Muscle layer of colon (tissue), 2 donors: ENCODE results near the gene BAIAP2L2.
"Not testable (repeated sequence)": the region's sequence is repeated elsewhere in the genome, so short reads cannot be mapped to it uniquely, and the experiment has no call there.

Experiments
- H3K27ac ChIP-seq: one replicate; pipeline ENCODE4 v1.7.0; 2013; ENCODE audit warnings: low read depth, mild to moderate bottlenecking, low read length, moderate library complexity
- H3K27me3 ChIP-seq, 2 donors: one replicate each; pipeline ENCODE4 v1.7.0; 2013; ENCODE audit warnings: low read length in 2 of 2, mild to moderate bottlenecking in 2 of 2; ENCODE audit not compliant: insufficient read depth in 2 of 2, control insufficient read depth in 1 of 2
- H3K36me3 ChIP-seq: one replicate; pipeline ENCODE4 v1.7.0; 2013; ENCODE audit warnings: mild to moderate bottlenecking, low read length; ENCODE audit not compliant: insufficient read depth
- H3K4me1 ChIP-seq: one replicate; pipeline ENCODE4 v1.7.0; 2013; ENCODE audit warnings: mild to moderate bottlenecking, low read length; ENCODE audit not compliant: insufficient read depth
- H3K4me3 ChIP-seq, 2 donors: one replicate each; pipeline ENCODE4 v1.7.0; 2013; ENCODE audit warnings: low read length in 2 of 2, low read depth in 1 of 2, mild to moderate bottlenecking in 1 of 2, moderate library complexity in 1 of 2
- H3K9ac ChIP-seq: one replicate; pipeline ENCODE4 v1.7.0; 2013; ENCODE audit warnings: low read length
- H3K9me3 ChIP-seq: one replicate; pipeline ENCODE4 v1.7.0; 2013; ENCODE audit warnings: mild to moderate bottlenecking, low read length
- donor health status: abdominal sarcoma.
- donor health status: Adenocarcinoma of cecum.

The BAIAP2L2 gene, protein sequence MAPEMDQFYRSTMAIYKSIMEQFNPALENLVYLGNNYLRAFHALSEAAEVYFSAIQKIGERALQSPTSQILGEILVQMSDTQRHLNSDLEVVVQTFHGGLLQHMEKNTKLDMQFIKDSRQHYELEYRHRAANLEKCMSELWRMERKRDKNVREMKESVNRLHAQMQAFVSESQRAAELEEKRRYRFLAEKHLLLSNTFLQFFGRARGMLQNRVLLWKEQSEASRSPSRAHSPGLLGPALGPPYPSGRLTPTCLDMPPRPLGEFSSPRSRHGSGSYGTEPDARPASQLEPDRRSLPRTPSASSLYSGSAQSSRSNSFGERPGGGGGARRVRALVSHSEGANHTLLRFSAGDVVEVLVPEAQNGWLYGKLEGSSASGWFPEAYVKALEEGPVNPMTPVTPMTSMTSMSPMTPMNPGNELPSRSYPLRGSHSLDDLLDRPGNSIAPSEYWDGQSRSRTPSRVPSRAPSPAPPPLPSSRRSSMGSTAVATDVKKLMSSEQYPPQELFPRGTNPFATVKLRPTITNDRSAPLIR

DNA sequence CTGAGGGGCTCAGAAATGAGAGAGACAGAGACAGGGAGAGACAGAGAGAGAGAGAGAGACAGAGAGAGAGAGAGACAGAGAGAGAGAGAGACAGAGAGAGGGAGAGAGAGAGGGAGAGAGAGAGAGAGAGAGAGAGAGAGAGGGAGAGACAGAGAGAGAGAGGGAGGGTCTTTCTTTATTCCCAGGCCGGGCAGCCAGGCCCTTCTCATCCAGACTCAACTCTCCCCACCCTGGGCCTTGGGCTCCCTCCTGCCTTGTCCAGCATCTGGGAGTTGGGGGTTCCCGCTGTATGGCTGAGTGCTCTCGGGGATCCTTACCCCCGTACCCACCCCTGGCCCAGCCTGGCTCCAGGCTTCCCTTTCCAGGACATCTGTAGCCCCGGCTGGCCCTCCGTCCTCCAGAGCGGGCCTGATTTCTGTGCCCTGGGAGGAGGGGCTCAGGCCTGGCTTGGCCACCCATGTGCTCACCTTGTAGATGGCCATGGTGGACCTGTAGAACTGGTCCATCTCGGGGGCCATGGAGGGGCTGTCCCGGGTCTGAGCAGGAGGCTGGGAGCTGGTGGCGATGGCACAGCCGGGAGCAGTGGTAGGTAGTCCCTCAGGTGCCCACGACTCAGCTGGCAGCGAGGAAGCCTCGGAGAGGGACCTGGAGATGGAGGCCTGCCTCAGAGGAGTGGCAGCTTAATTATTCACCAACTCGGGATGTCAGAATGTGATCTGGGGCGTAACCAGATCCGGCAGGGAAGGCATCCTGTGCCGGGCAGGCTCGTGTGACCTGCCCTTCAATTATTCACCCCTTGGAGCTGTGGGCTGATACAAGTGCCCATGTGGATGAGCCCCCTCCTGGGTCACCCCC lies at the start of gene BAIAP2L2:
Gene BAIAP2L2 (minus strand): TSS at position 677 of the 855 bp plus-strand sequence. CDS start 159 bp downstream, at position 518.
- Histone ChIP-seq H3K9me3 (no peaks in the 10 kb centered on the region), H3K27ac (no peak within 1 kb of the TSS), H3K4me1 (peaks cover 6% of the 10 kb centered on the region), H3K9ac (no peak within 1 kb of the TSS), H3K36me3 (peaks cover 3% of the 10 kb centered on the region), H3K4me3 (no peak within 1 kb of the TSS), H3K27me3 (no peaks in the 10 kb centered on the region)

DNA sequence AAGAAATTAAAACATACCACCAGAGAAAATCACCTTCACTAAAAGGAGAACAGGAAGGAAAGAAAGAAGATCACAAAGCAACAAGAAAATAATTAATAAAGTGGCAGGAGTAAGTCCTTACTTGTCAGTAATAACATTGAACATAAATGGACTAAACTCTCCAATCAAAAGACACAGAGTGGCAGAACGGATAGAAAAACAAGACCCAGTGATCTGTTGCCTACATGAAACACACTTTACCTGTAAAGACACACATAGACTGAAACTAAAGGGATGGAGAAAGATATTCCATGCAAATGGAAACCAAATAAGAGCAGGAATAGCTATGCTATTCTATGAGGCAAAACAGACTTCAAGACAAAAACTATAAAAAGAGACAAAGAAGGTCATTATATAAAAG lies 45.2 kb upstream of the BAIAP2L2 start:
- Histone ChIP-seq H3K4me3 (no peak overlapping the region), H3K27ac (no peak overlapping the region), H3K36me3 (no peaks in the 10 kb centered on the region), H3K9ac (no peak overlapping the region), H3K27me3 (no peaks in the 10 kb centered on the region), H3K4me1 (no peaks in the 10 kb centered on the region), H3K9me3 (no peaks in the 10 kb centered on the region)

DNA sequence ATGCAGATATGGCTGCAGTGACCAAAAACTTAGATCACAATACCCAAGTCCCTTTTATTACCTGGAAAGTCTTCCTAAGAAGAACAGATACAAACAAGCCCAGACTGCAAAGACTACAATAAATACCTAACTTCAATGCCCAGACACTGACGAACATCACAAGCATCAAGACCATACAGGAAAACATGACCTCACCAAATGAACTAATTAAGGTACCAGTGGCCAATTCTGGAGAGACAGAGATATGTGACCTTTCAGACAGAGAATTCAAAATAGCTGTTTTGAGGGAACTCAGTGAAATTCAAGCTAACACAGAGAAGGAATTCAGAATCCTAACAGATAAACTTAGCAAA lies 44.1 kb upstream of the BAIAP2L2 start:
- not testable (repeated sequence) for H3K9ac ChIP-seq, H3K4me3 ChIP-seq, H3K36me3 ChIP-seq, H3K27me3 ChIP-seq, H3K4me1 ChIP-seq, H3K9me3 ChIP-seq, H3K27ac ChIP-seq

DNA sequence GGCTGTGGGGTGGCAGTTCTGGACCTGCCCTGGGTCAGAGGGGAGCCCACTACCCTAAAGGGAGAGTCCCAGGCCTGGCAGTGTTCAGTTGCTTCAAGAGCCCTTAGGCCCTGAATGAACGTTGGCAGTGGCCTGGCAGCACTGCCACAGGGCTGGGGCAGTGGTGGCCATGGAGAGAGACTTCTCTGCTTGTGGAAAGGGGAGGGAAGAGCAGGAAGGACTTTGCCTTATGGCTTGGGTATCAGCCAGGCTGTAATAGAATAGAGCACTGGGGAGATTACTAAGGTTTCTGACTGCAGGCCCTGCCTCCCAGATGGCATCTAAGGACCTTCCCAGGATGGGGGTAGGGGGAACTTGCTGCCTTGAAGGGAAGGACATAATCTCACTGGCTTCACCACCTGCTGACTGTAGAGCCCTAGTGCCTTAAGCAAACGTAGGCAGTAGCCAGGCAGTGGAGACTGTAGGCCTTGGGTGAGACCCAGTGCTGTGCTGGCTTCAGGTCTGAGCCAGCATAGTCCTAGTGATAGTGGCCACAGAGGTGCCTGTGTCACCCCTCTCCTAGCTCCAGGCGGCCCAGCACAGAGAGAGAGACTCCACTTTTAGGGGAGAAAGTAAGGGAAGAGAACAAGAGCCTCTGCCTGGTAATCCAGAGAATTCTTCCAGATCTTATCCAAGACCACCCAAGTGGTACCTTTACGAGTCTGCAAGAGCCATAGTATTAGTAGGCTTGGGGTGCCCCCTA lies 43.5 kb upstream of the BAIAP2L2 start:
- H3K27ac ChIP-seq: no peak overlapping the region
- H3K4me3 ChIP-seq: no peak overlapping the region
- no peaks in the 10 kb centered on the region for H3K27me3 ChIP-seq
- H3K4me1 ChIP-seq: no peaks in the 10 kb centered on the region
- H3K36me3 ChIP-seq: no peaks in the 10 kb centered on the region
- H3K9ac ChIP-seq: no peak overlapping the region
- H3K9me3 ChIP-seq: no peaks in the 10 kb centered on the region

DNA sequence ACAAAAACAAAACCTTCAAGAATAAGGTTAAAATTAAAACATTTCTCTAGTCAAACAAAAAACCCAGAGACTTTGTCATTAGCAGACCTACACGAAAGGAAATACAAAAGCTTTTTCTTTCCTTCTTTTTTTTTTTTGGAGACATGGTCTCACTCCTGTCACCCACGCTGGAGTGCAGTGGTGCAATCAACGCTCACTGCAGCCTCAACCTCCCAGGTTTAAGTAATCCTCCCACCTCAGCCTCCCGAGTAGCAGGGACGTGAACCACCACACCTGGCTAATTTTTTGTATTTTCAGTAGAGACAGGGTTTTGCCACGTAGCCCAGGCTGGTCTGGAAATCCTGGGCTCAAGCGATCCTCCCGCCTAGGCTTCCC lies 40.6 kb upstream of the BAIAP2L2 start:
- Histone ChIP-seq H3K4me3 (no peak overlapping the region), H3K9ac (no peak overlapping the region), H3K36me3 (no peaks in the 10 kb centered on the region), H3K27ac (no peak overlapping the region), H3K27me3 (no peaks in the 10 kb centered on the region), H3K4me1 (no peaks in the 10 kb centered on the region), H3K9me3 (no peaks in the 10 kb centered on the region)

DNA sequence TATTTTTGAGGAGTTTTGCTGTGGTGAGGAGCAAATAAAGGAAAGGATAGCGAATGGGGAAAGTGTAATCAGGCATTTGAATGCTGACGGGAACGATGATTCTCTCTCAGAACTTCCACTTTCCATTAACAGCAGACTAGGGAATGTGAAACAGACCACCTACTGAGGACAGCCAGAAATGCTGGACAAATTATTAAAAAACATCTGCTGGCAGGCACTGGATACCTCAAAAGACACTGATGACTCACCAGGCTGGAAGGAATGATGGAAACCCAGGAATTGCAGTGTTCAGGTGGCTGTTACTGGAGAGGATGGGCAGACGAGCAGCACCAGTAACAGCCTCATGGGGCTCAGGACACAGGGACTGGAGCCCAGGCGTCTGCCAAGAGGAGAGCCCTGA lies 37.8 kb upstream of the BAIAP2L2 start:
- Histone ChIP-seq H3K27me3 (no peaks in the 10 kb centered on the region), H3K4me3 (no peak overlapping the region), H3K4me1 (no peaks in the 10 kb centered on the region), H3K27ac (no peak overlapping the region), H3K9ac (no peak overlapping the region), H3K9me3 (no peaks in the 10 kb centered on the region), H3K36me3 (peaks cover under 1% of the 10 kb centered on the region)

DNA sequence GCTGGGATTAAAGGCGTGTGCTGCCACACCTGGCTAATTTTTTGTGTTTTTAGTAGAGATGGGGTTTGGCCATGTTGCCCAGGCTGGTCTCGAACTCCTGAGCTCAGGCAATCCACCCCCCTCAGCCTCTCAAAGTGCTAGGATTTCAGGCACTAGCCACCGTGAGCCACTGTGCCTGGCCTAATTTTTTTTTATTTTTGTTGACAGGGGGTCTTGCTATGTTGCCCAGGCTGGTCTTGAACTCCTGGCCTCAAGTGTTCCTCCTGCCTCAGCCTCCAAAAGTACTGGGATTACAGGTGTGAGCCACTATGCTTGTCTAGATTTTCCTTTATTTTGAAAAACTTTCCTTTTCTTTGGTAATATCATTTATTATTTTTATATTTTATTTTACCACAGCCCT lies 35.7 kb upstream of the BAIAP2L2 start:
- not testable (repeated sequence) for H3K9me3 ChIP-seq, H3K4me1 ChIP-seq, H3K27me3 ChIP-seq, H3K36me3 ChIP-seq, H3K27ac ChIP-seq, H3K4me3 ChIP-seq, H3K9ac ChIP-seq

DNA sequence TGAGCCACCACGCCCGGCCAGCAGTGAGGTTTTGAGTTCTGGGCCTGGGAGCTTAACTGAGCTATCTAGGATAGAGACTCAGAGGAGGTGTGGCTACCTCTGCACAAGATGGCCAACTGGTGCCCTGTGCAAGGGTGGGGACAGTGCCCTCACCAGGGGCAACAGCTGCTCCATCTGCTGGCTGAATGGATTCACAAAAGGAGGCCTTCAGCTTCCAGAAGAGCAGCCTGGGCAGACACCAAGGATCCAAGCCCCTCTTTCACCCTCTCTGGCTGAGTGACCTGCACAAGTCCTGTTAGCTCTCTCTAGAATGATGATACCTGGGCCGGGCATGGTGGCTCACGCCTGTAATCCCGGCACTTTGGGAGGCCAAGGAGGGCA lies 33.5 kb upstream of the BAIAP2L2 start:
- H3K9me3 ChIP-seq: no peaks in the 10 kb centered on the region
- no peak overlapping the region for H3K4me3 ChIP-seq
- H3K27ac ChIP-seq: no peak overlapping the region
- no peaks in the 10 kb centered on the region for H3K4me1 ChIP-seq
- no peaks in the 10 kb centered on the region for H3K27me3 ChIP-seq
- H3K9ac ChIP-seq: no peak overlapping the region
- H3K36me3 ChIP-seq: peaks cover 8% of the 10 kb centered on the region

DNA sequence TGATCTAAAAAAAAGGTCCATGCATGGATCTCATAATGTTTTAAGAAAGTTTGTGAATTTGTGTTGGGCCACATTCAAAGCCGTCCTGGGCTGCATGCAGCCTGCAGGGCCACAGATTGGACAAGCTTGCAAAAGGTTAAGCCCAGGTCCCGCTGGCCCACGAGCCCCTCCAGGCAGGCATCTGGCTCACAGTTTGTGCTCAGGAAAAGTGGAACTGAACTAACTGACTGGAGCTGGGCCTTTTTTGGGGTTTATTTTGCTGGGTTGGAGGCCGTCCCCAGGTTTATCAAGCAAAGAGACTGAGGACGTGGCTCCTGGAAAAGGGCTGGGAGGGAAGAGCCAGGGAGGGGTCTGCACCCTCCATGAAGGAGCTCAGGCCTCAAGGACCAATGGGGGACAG lies 32.1 kb upstream of the BAIAP2L2 start:
- Histone ChIP-seq H3K4me3 (no peak overlapping the region), H3K27me3 (no peaks in the 10 kb centered on the region), H3K36me3 (peaks cover 8% of the 10 kb centered on the region), H3K4me1 (no peaks in the 10 kb centered on the region), H3K9ac (no peak overlapping the region), H3K9me3 (no peaks in the 10 kb centered on the region), H3K27ac (no peak overlapping the region)

DNA sequence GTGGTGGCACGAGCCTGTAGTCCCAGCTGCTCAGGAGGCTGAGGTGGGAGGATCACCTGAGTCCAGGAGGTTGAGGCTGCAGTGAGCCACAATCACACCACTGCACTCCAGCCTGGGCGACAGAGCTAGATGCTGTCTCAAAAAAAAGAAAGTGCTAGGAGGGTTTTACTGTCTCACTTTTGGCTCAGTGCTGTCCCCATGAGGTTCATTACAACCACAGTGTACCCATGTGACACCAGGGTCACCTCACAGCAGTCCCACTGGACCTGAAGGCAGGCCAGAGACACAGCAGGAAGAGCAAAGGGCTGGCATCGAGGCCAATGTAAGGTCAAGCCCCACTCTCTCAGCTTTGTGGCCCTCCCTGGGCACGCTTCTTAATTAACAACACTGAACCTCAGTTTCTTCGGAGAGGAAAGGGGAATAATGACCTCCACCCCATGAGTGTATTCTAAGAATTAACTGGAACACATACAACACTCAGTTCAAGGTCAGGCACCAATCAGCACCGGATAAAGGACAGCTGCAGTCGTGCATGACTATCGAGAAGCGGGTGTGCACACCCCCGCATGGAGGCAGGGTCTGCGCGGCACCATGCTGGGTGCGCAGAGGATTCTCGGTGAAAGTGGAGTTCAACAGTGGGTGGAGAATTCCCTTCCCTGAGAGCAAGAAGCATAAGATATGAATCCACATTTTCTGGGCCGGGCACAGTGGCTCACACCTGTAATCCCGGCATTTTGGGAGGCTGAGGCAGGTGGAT lies 30.9 kb upstream of the BAIAP2L2 start:
- H3K27me3 ChIP-seq: no peaks in the 10 kb centered on the region
- peaks cover 8% of the 10 kb centered on the region for H3K36me3 ChIP-seq

DNA sequence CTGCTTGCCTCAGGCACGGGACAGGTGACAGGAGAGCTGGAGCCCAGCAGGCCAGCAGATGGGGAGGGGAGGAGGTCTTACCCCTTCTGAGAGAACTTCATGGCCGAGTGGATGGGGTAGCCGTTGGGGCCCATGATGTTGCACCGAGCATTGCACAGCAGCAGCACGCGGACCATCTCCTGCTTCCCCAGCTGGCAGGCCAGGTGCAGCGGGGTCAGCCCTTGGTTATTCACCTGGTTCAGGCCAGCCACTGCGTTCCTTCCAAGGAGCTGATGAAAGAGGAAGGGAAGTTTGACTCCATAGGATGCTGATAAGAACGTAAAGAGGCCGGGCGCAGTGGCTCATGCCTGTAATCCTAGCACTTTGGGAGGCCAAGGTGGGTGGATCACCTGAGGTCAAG lies 29.4 kb upstream of the BAIAP2L2 start:
- H3K4me1 ChIP-seq: no peaks in the 10 kb centered on the region
- H3K9me3 ChIP-seq: no peaks in the 10 kb centered on the region
- no peaks in the 10 kb centered on the region for H3K27me3 ChIP-seq
- H3K27ac ChIP-seq: no peak overlapping the region
- no peak overlapping the region for H3K9ac ChIP-seq
- H3K36me3 ChIP-seq: peaks cover 8% of the 10 kb centered on the region
- H3K4me3 ChIP-seq: no peak overlapping the region

More for the DNA sequence above, 30.9 kb upstream of the BAIAP2L2 start:
- no peak overlapping the region for H3K27ac ChIP-seq
- H3K4me3 ChIP-seq: no peak overlapping the region
- no peak overlapping the region for H3K9ac ChIP-seq
- H3K9me3 ChIP-seq: no peaks in the 10 kb centered on the region
- H3K4me1 ChIP-seq: no peaks in the 10 kb centered on the region
